ENCODE measurements around the gene CALR3.

DNA sequence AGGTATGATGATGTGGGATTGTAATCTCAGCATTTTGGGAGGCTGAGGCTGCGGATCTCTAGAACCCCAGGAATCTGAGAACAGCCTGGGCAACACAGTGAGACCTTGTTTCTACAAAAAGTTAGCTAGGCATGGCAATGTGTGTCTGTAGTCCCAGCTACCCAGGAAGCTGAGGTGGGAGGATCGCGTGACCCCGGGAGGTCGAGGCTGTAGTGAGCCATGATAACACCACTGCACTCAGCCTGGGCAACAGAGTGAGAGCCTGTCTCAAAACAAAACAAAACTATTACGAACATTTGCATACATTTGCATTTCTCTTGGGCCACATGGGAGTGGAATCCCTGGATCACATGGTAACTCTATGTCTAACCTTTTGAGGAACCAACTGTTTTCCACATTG is 1.9 kb upstream of the CALR3 start:
- TF ChIP-seq EZH2 (IDR thresholded peaks at IDR 0.05; ENCODE audit: borderline replicate concordance) = no peak
- TF ChIP-seq, protein P1, sequence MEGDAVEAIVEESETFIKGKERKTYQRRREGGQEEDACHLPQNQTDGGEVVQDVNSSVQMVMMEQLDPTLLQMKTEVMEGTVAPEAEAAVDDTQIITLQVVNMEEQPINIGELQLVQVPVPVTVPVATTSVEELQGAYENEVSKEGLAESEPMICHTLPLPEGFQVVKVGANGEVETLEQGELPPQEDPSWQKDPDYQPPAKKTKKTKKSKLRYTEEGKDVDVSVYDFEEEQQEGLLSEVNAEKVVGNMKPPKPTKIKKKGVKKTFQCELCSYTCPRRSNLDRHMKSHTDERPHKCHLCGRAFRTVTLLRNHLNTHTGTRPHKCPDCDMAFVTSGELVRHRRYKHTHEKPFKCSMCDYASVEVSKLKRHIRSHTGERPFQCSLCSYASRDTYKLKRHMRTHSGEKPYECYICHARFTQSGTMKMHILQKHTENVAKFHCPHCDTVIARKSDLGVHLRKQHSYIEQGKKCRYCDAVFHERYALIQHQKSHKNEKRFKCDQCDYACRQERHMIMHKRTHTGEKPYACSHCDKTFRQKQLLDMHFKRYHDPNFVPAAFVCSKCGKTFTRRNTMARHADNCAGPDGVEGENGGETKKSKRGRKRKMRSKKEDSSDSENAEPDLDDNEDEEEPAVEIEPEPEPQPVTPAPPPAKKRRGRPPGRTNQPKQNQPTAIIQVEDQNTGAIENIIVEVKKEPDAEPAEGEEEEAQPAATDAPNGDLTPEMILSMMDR (IDR thresholded peaks at IDR 0.05; ENCODE audit: poor library complexity) = no peak
